NCI-H82 treated with DMSO at 0.1 percent for 48 hours (cell line): ENCODE results near the gene ERFL.
A peak's percentile ranks its signal among the peaks of the same experiment; 100 is the strongest.

Experiments
- DNase-seq: peaks from one replicate; lab custom pipeline; 2025; ENCODE audit not compliant: unreplicated experiment; lab: John Stamatoyannopoulos, UW

The ERFL gene

GRCh38 chr19:41928221-41928683, at the start of gene ERFL:
Gene ERFL (minus strand): TSS chr19:41928449. CDS start chr19:41912919, 15,530 bp downstream.
- DNase-seq: no peak

- no peak for DNase-seq
These were observed 49.7 kb upstream of the ERFL start for GRCh38 chr19:41977916-41978315.

- no peak for DNase-seq
These were observed 46.4 kb upstream of the ERFL start for GRCh38 chr19:41974652-41975051.

GRCh38 chr19:41971363-41971762, 43.1 kb upstream of the ERFL start:
- no peak for DNase-seq

GRCh38 chr19:41969772-41970458, 41.7 kb upstream of the ERFL start:
- no peak for DNase-seq

- DNase-seq: no peak
These were observed 40.7 kb upstream of the ERFL start for GRCh38 chr19:41968751-41969595.

- no peak for DNase-seq
These were observed 39.0 kb upstream of the ERFL start for GRCh38 chr19:41967054-41967783.

GRCh38 chr19:41965106-41965505, 36.9 kb upstream of the ERFL start:
- no peak for DNase-seq

- DNase-seq: no peak
These were observed 32.7 kb upstream of the ERFL start for GRCh38 chr19:41960973-41961372.

GRCh38 chr19:41959056-41960053, 31.1 kb upstream of the ERFL start, which contains the start of gene RABAC1:
Gene RABAC1 (minus strand): TSS chr19:41959321. CDS start chr19:41959292, 29 bp downstream.
- DNase-seq: peak; percentile 100

GRCh38 chr19:41958367-41959055, 30.3 kb upstream of the ERFL start:
- DNase-seq: peak; percentile 48

GRCh38 chr19:41957838-41958366, 29.7 kb upstream of the ERFL start:
- peak; percentile 80 for DNase-seq

GRCh38 chr19:41957161-41957837, 29.1 kb upstream of the ERFL start:
- DNase-seq: no peak

- no peak for DNase-seq
These were observed 28.4 kb upstream of the ERFL start for GRCh38 chr19:41956621-41957020.

GRCh38 chr19:41955521-41955920, 27.3 kb upstream of the ERFL start:
- DNase-seq: no peak

- peak; percentile 48 for DNase-seq
These were observed 23.5 kb upstream of the ERFL start for GRCh38 chr19:41951686-41952172.

- DNase-seq: no peak
These were observed 18.8 kb upstream of the ERFL start for GRCh38 chr19:41947091-41947490.

- DNase-seq: no peak
These were observed 17.0 kb upstream of the ERFL start for GRCh38 chr19:41945135-41945766.
